HCT116 (cell line): ENCODE results near the gene CALML6. TPM values are rescaled to one million over a fixed set of nuclear protein-coding genes. Genes with fewer than 3 reads are reported as not detected.

ENCODE experiments used
- ATAC-seq: fragments of 200-7000 bp; cut with Tn5 transposase; 2 replicates; pipeline ENCODE4 v1.9.1; 2020; ENCODE audit warnings: mild to moderate bottlenecking, moderate library complexity
- BruUV-seq: library from RNA; stranded (reverse); fragments of 400-500 nt; replicated peaks from 2 replicates; lab custom pipeline; 2021; lab: Mats Ljungman, UMichigan
- CTCF ChIA-PET: fragments of 300-600 bp; sonication (Branson Sonifier 250); formaldehyde crosslinking; loops from one replicate; lab custom pipeline; 2021; ENCODE audit warnings: antibody characterized with exemption; lab: Charles Lee
- POLR2A ChIA-PET: fragments of 300-600, 350-600 bp; sonication (Branson Sonifier 250); formaldehyde crosslinking; loops from one replicate; lab custom pipeline; 2021; ENCODE audit warnings: antibody characterized with exemption; lab: Charles Lee
- RAD21 ChIA-PET, 2 experiments: fragments of 300-600 bp; sonication (Branson Sonifier 250); formaldehyde crosslinking; loops; one replicate each; lab custom pipeline; 2023; ENCODE audit warnings: low total read pairs in 2 of 2; ENCODE audit not compliant: uncharacterized antibody in 2 of 2, unreplicated experiment in 2 of 2, low non-redundant PET in 1 of 2; lab: Charles Lee
- DNase-seq: peaks from one replicate; pipeline ENCODE4 v3.0.0-alpha.2; 2010; ENCODE audit warnings: low read depth, low spot score
- H2AFZ ChIP-seq: fragments of 200-600 bp; shearing (Covaris generic), sonication (generic); 2 replicates; pipeline ENCODE4 v1.6.1; 2017; ENCODE audit warnings: low read depth, mixed run types, mixed read lengths, antibody characterized with exemption, low read length; ENCODE audit not compliant: poor library complexity, severe bottlenecking
- H3K27ac ChIP-seq: 2 replicates; pipeline ENCODE4 v1.5.1; 2012; ENCODE audit warnings: low read depth, low read length
- H3K27me3 ChIP-seq: fragments of 200-600 bp; sonication (generic); 2 replicates; pipeline ENCODE4 v1.6.1; 2016; ENCODE audit warnings: mixed run types, low read length, mixed read lengths; ENCODE audit not compliant: insufficient read depth
- H3K36me3 ChIP-seq, 2 experiments: fragments of 200-500 bp in 1 of 2; fragments of 200-600 bp in 1 of 2; sonication (Bioruptor generic) in 1 of 2; sonication (generic) in 1 of 2; 2 replicates each; pipeline versions ENCODE4 v1.5.1 to v1.6.1; 2014 to 2016; ENCODE audit warnings: low read length in 2 of 2, inconsistent platforms in 1 of 2, mixed read lengths in 1 of 2, mixed run types in 1 of 2; ENCODE audit not compliant: insufficient read depth in 2 of 2, control insufficient read depth in 1 of 2
- H3K4me1 ChIP-seq, 2 experiments: fragments of 200-600 bp in 1 of 2; sonication (generic) in 1 of 2; 2 replicates each; pipeline versions ENCODE4 v1.5.1 to v1.6.1; 2012 to 2017; ENCODE audit warnings: low read length in 2 of 2, inconsistent platforms in 1 of 2, mild to moderate bottlenecking in 1 of 2, mixed read lengths in 1 of 2, mixed run types in 1 of 2, moderate library complexity in 1 of 2; ENCODE audit not compliant: insufficient read depth in 2 of 2, control insufficient read depth in 1 of 2
- H3K4me2 ChIP-seq: fragments of 200-600 bp; sonication (generic); 2 replicates; pipeline ENCODE4 v1.6.1; 2017; ENCODE audit warnings: mixed run types, low read length, mixed read lengths
- H3K4me3 ChIP-seq, 2 experiments: fragments of 200-600 bp in 1 of 2; sonication (generic) in 1 of 2; replicated peaks in 1 of 2; 2 replicates each; pipeline ENCODE4 v1.5.1; 2011 to 2016; ENCODE audit warnings: low read length in 2 of 2, control low read depth in 1 of 2, low read depth in 1 of 2, mild to moderate bottlenecking in 1 of 2, mixed read lengths in 1 of 2, mixed run types in 1 of 2
- H3K79me2 ChIP-seq: fragments of 200-600 bp; sonication (generic); 2 replicates; pipeline ENCODE4 v1.6.1; 2017; ENCODE audit warnings: mild to moderate bottlenecking, mixed run types, low read length, moderate library complexity, mixed read lengths; ENCODE audit not compliant: insufficient read depth
- H3K9ac ChIP-seq: fragments of 200-600 bp; sonication (generic); 2 replicates; pipeline ENCODE4 v1.6.1; 2016; ENCODE audit warnings: low read length, mixed read lengths
- H3K9me2 ChIP-seq: fragments of 200-600 bp; sonication (generic), shearing (Covaris generic); 2 replicates; pipeline ENCODE4 v1.6.1; 2017; ENCODE audit warnings: mixed run types, mild to moderate bottlenecking, moderate library complexity; ENCODE audit not compliant: insufficient read depth
- H3K9me3 ChIP-seq, 2 experiments: fragments of 200-500 bp in 1 of 2; fragments of 200-600 bp in 1 of 2; sonication (Bioruptor generic) in 1 of 2; sonication (generic) in 1 of 2; 2 replicates each; pipeline ENCODE4 v1.6.1; 2014 to 2017; ENCODE audit warnings: low read length in 2 of 2, mixed read lengths in 2 of 2, inconsistent platforms in 1 of 2, low read depth in 1 of 2, mild to moderate bottlenecking in 1 of 2, mixed run types in 1 of 2, moderate library complexity in 1 of 2; ENCODE audit not compliant: control insufficient read depth in 1 of 2, insufficient read depth in 1 of 2
- H4K20me1 ChIP-seq: fragments of 200-600 bp; sonication (generic), shearing (Covaris generic); 2 replicates; pipeline ENCODE4 v1.6.1; 2017; ENCODE audit warnings: mixed run types, mild to moderate bottlenecking, moderate library complexity; ENCODE audit not compliant: insufficient read depth
- EGR1 ChIP-seq: IDR thresholded peaks from 2 replicates; pipeline ENCODE4 v1.6.1; 2012; ENCODE audit warnings: low read depth
- EZH2phosphoT487 ChIP-seq: fragments of 200-600 bp; IDR thresholded peaks from 2 replicates; pipeline ENCODE4 v1.6.1; 2018; ENCODE audit warnings: antibody characterized with exemption, borderline replicate concordance
- JUND ChIP-seq: IDR thresholded peaks from 2 replicates; pipeline ENCODE4 v1.6.1; 2012
- MAX ChIP-seq: IDR thresholded peaks from 2 replicates; pipeline ENCODE4 v1.6.1; 2012
- POLR2A ChIP-seq: IDR thresholded peaks from 2 replicates; pipeline ENCODE4 v1.7.0; 2011; ENCODE audit warnings: borderline replicate concordance; ENCODE audit not compliant: insufficient read depth, insufficient read length; ENCODE audit errors: extremely low read depth
- POLR2AphosphoS5 ChIP-seq: IDR thresholded peaks from 2 replicates; pipeline ENCODE4 v1.6.1; 2011; ENCODE audit warnings: mild to moderate bottlenecking, low read depth, low read length, moderate library complexity
- RAD21 ChIP-seq: IDR thresholded peaks from 2 replicates; pipeline ENCODE4 v1.6.1; 2012; ENCODE audit warnings: low read depth, mild to moderate bottlenecking
- SP1 ChIP-seq: IDR thresholded peaks from 2 replicates; pipeline ENCODE4 v1.6.1; 2012; ENCODE audit warnings: low read depth
- SRF ChIP-seq: IDR thresholded peaks from 2 replicates; pipeline ENCODE4 v1.6.1; 2012; ENCODE audit warnings: low read depth
- YY1 ChIP-seq: IDR thresholded peaks from 2 replicates; pipeline ENCODE4 v1.6.1; 2011; ENCODE audit warnings: low read length, low read depth, moderate library complexity, mild to moderate bottlenecking; ENCODE audit not compliant: insufficient replicate concordance; ENCODE audit errors: extremely low read depth
- ZFX ChIP-seq: fragments of 450-650 bp; IDR thresholded peaks from 2 replicates; pipeline ENCODE4 v1.6.1; 2017
- ZNF274 ChIP-seq: fragments of 200-500 bp; sonication (Bioruptor generic); IDR thresholded peaks from 2 replicates; pipeline ENCODE4 v1.6.1; 2014; ENCODE audit warnings: mild to moderate bottlenecking, low read depth, low read length, inconsistent platforms
- intact Hi-C: fragments of 100-400 bp; cut with micrococcal nuclease; formaldehyde crosslinking; loops from 2 replicates; pipeline ENCODE4 v1.10.0; 2022
- total RNA-seq: library from RNA; stranded (reverse); gene quantifications from one replicate; pipeline ENCODE4 v1.2.1, GENCODE V29; 2021; ENCODE audit not compliant: unreplicated experiment
- TF ChIP-seq, protein P1 (sequence below), 3 experiments: fragments of 200-600 bp in 1 of 3; sonication (generic) in 1 of 3; IDR thresholded peaks in 2 of 3; conservative IDR thresholded peaks in 1 of 3; 2 replicates each; pipeline ENCODE4 v1.5.1; 2012 to 2017; ENCODE audit warnings: low read depth in 2 of 3, low read length in 2 of 3, antibody characterized with exemption in 1 of 3, borderline replicate concordance in 1 of 3, control low read depth in 1 of 3, mild to moderate bottlenecking in 1 of 3, mixed read lengths in 1 of 3, mixed run types in 1 of 3, moderate library complexity in 1 of 3; ENCODE audit not compliant: insufficient read depth in 1 of 3
- TF ChIP-seq, protein P2 (sequence below): IDR thresholded peaks from 2 replicates; pipeline ENCODE4 v1.6.1; 2012; ENCODE audit warnings: low read depth
- TF ChIP-seq, protein P3 (sequence below): IDR thresholded peaks from 2 replicates; pipeline ENCODE4 v1.6.1; 2012
- TF ChIP-seq, protein P4 (sequence below): IDR thresholded peaks from 2 replicates; pipeline ENCODE4 v1.6.1; 2011; ENCODE audit warnings: mild to moderate bottlenecking, low read length, moderate library complexity; ENCODE audit not compliant: insufficient replicate concordance; ENCODE audit errors: extremely low read depth

The CALML6 gene
- total RNA-seq, 1 experiment from 2014 or later: 2.3 TPM

DNA sequence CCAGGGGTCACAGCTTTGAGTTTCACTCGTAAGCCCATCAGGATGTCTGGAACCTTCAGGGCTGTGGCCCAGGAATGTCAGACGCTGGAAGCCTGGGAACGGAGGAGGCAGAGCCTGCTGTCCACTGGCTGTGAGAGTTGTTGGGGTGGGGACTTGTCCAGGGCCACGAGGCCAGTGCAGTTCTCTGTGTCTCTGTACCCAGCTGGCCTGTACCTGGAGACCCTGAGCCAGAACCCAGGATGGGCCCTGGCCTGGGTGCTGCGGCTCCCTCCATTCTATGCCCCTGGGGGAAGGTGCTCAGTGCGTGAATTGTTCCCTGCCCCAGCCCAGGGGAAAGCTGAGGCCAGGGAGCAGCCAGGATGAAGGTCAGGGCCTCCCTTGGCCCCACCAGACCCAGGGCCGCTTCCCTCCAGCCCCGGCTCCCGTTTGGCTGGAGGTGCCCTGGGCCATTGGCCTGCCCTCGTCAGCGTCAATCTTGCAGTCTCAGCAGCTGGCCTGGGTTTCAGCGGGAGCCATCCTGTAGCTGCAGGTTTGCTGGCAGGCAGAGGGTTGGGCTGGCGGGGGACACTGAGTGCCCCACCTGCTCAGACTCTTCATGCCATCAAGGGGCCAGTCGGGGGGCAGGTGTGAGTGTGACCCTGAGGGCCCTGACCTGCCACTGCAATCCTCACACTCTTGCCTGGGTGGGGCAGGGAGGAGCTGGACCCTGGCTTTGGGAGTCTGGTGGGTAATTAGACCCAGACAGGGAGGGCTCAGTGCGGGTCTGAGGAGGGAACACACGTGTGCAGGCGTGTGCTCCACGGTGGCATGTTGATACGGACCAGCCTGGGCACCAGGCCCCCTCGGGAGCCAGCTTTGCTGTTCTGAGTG lies 724 bp upstream of the CALML6 start:
- H3K4me2 ChIP-seq: no peak overlapping the region
- TF ChIP-seq, protein P1, sequence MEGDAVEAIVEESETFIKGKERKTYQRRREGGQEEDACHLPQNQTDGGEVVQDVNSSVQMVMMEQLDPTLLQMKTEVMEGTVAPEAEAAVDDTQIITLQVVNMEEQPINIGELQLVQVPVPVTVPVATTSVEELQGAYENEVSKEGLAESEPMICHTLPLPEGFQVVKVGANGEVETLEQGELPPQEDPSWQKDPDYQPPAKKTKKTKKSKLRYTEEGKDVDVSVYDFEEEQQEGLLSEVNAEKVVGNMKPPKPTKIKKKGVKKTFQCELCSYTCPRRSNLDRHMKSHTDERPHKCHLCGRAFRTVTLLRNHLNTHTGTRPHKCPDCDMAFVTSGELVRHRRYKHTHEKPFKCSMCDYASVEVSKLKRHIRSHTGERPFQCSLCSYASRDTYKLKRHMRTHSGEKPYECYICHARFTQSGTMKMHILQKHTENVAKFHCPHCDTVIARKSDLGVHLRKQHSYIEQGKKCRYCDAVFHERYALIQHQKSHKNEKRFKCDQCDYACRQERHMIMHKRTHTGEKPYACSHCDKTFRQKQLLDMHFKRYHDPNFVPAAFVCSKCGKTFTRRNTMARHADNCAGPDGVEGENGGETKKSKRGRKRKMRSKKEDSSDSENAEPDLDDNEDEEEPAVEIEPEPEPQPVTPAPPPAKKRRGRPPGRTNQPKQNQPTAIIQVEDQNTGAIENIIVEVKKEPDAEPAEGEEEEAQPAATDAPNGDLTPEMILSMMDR (IDR thresholded peaks at IDR 0.05 in 2 of 3, conservative IDR thresholded peaks at IDR 0.05 in 1 of 3; ENCODE audit: borderline replicate concordance in 1 of 3, insufficient read depth in 1 of 3, low read depth in 2 of 3, low read length in 2 of 3): no peak
- TF ChIP-seq SP1 (no peak), ZNF274 (no peak), RAD21 (no peak), ZFX (no peak), JUND (no peak), POLR2AphosphoS5 (no peak), SRF (no peak), EGR1 (no peak), EZH2phosphoT487 (no peak), POLR2A (no peak), YY1 (no peak), MAX (no peak)
- TF ChIP-seq, protein P2, sequence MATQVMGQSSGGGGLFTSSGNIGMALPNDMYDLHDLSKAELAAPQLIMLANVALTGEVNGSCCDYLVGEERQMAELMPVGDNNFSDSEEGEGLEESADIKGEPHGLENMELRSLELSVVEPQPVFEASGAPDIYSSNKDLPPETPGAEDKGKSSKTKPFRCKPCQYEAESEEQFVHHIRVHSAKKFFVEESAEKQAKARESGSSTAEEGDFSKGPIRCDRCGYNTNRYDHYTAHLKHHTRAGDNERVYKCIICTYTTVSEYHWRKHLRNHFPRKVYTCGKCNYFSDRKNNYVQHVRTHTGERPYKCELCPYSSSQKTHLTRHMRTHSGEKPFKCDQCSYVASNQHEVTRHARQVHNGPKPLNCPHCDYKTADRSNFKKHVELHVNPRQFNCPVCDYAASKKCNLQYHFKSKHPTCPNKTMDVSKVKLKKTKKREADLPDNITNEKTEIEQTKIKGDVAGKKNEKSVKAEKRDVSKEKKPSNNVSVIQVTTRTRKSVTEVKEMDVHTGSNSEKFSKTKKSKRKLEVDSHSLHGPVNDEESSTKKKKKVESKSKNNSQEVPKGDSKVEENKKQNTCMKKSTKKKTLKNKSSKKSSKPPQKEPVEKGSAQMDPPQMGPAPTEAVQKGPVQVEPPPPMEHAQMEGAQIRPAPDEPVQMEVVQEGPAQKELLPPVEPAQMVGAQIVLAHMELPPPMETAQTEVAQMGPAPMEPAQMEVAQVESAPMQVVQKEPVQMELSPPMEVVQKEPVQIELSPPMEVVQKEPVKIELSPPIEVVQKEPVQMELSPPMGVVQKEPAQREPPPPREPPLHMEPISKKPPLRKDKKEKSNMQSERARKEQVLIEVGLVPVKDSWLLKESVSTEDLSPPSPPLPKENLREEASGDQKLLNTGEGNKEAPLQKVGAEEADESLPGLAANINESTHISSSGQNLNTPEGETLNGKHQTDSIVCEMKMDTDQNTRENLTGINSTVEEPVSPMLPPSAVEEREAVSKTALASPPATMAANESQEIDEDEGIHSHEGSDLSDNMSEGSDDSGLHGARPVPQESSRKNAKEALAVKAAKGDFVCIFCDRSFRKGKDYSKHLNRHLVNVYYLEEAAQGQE: no peak
- TF ChIP-seq, protein P3, sequence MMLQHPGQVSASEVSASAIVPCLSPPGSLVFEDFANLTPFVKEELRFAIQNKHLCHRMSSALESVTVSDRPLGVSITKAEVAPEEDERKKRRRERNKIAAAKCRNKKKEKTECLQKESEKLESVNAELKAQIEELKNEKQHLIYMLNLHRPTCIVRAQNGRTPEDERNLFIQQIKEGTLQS: no peak
- TF ChIP-seq, protein P4, sequence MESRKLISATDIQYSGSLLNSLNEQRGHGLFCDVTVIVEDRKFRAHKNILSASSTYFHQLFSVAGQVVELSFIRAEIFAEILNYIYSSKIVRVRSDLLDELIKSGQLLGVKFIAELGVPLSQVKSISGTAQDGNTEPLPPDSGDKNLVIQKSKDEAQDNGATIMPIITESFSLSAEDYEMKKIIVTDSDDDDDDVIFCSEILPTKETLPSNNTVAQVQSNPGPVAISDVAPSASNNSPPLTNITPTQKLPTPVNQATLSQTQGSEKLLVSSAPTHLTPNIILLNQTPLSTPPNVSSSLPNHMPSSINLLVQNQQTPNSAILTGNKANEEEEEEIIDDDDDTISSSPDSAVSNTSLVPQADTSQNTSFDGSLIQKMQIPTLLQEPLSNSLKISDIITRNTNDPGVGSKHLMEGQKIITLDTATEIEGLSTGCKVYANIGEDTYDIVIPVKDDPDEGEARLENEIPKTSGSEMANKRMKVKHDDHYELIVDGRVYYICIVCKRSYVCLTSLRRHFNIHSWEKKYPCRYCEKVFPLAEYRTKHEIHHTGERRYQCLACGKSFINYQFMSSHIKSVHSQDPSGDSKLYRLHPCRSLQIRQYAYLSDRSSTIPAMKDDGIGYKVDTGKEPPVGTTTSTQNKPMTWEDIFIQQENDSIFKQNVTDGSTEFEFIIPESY: no peak
- H3K4me3 ChIP-seq: no peak overlapping the region
- no peak overlapping the region for H3K9ac ChIP-seq
- ChIA-PET POLR2A (no interaction called here), CTCF (no interaction called here), RAD21 (no interaction called here)
- intact Hi-C loops: no loop called here
- H4K20me1 ChIP-seq: no peaks in the 10 kb centered on the region
- no TSS peak for BruUV-seq
- no peak overlapping the region for H3K27ac ChIP-seq
- no peak overlapping the region for H2AFZ ChIP-seq
- H3K9me2 ChIP-seq: no peaks in the 10 kb centered on the region
- ATAC-seq: no peak
- no peaks in the 10 kb centered on the region for H3K27me3 ChIP-seq
- no peak for DNase-seq
- H3K36me3 ChIP-seq: no peaks in the 10 kb centered on the region
- H3K4me1 ChIP-seq: peaks cover 12 to 29% of the 10 kb centered on the region in 2 experiments
- H3K9me3 ChIP-seq: no peaks in the 10 kb centered on the region
- 0 out of 2 replicates have a peak, but pooled peaks cover 8% of the 10 kb centered on the region for H3K79me2 ChIP-seq
